MM.1S (cell line): ENCODE data around the gene PPL.
A peak's percentile ranks its signal among the peaks of the same experiment; 100 is the strongest.

Experiments used
- DNase-seq: peaks from one replicate; pipeline ENCODE4 v3.0.0-alpha.2; 2015
- H2AFZ ChIP-seq: fragments of 300-600 bp; sonication (generic); 2 replicates; pipeline ENCODE4 v1.6.0; 2016; ENCODE audit warnings: antibody characterized with exemption, low read length
- H3F3A ChIP-seq: fragments of 300-600 bp; sonication (generic); 2 replicates; pipeline ENCODE4 v1.6.1; 2016; ENCODE audit warnings: mild to moderate bottlenecking, antibody characterized with exemption, low read length, moderate library complexity, mixed read lengths; ENCODE audit not compliant: insufficient read depth
- H3K27ac ChIP-seq: fragments of 300-600 bp; sonication (generic); 2 replicates; pipeline ENCODE4 v1.5.1; 2016; ENCODE audit warnings: mild to moderate bottlenecking, low read length
- H3K27me3 ChIP-seq: fragments of 300-600 bp; sonication (generic); replicated peaks from 2 replicates; pipeline ENCODE4 v1.6.0; 2016; ENCODE audit warnings: low read length; ENCODE audit not compliant: insufficient read depth
- H3K36me3 ChIP-seq: fragments of 300-600 bp; sonication (generic); replicated peaks from 2 replicates; pipeline ENCODE4 v1.6.1; 2016; ENCODE audit warnings: mild to moderate bottlenecking, low read length, mixed read lengths; ENCODE audit not compliant: insufficient read depth
- H3K4me1 ChIP-seq: fragments of 300-600 bp; sonication (generic); 2 replicates; pipeline ENCODE4 v1.6.1; 2016; ENCODE audit warnings: low read length, mixed read lengths
- H3K4me2 ChIP-seq: fragments of 300-600 bp; sonication (generic); 2 replicates; pipeline ENCODE4 v1.6.0; 2016; ENCODE audit warnings: low read depth, low read length
- H3K4me3 ChIP-seq: fragments of 300-600 bp; sonication (generic); 2 replicates; pipeline ENCODE4 v1.5.1; 2016; ENCODE audit warnings: low read length, mixed read lengths
- H3K79me2 ChIP-seq: fragments of 300-600 bp; sonication (generic); 2 replicates; pipeline ENCODE4 v1.6.1; 2016; ENCODE audit warnings: mixed run types, low read length, mixed read lengths
- H3K9ac ChIP-seq: fragments of 300-600 bp; sonication (generic); 2 replicates; pipeline ENCODE4 v1.6.1; 2016; ENCODE audit warnings: low read length, mixed read lengths
- H3K9me2 ChIP-seq: fragments of 300-600 bp; sonication (generic); replicated peaks from 2 replicates; pipeline ENCODE4 v1.6.1; 2016; ENCODE audit warnings: mild to moderate bottlenecking, low read length, mixed read lengths; ENCODE audit not compliant: insufficient read depth
- H3K9me3 ChIP-seq: fragments of 300-600 bp; sonication (generic); replicated peaks from 2 replicates; pipeline ENCODE4 v1.6.1; 2016; ENCODE audit warnings: mild to moderate bottlenecking, low read length, mixed read lengths; ENCODE audit not compliant: insufficient read depth
- H4K20me1 ChIP-seq: fragments of 300-600 bp; sonication (generic); 2 replicates; pipeline ENCODE4 v1.6.1; 2016; ENCODE audit warnings: mild to moderate bottlenecking, low read length, moderate library complexity, mixed read lengths; ENCODE audit not compliant: insufficient read depth
- EZH2 ChIP-seq: fragments of 300-600 bp; sonication (generic); optimal IDR thresholded peaks from 2 replicates; pipeline ENCODE3; 2017; ENCODE audit warnings: low read depth, mild to moderate bottlenecking, antibody characterized with exemption, low read length, mixed read lengths
- EZH2phosphoT487 ChIP-seq: fragments of 300-600 bp; sonication (generic); IDR thresholded peaks from 2 replicates; pipeline ENCODE4 v1.6.1; 2018; ENCODE audit warnings: antibody characterized with exemption, low read length
- TF ChIP-seq, protein P1 (sequence below): fragments of 300-600 bp; sonication (generic); IDR thresholded peaks from 2 replicates; pipeline ENCODE4 v1.5.1; 2016; ENCODE audit warnings: antibody characterized with exemption, low read length, mixed read lengths

PPL gene

GRCh38 chr16:4852221-4852872, 84.6 kb downstream of the PPL start:
- no peak for DNase-seq

DNA sequence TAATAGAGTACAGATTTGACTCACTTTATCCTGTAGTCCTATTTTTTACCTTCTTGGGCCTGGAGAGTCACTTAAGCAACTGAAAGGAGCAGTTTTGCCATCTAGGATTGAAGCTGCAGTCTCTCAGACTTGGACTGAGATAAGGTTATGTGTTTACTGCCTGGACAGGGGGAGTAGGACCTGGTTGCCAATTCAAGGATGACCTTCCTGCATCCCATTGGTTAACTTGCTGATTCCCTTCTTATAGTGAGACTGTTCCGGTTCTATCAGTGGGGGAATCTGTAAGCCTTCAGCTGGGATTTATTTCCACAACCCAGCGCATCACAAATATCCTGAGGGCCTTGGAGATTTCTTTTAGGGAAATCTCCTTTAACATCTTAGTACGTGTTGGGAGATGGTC, 86.7 kb downstream of the PPL start:
- H3K9me3 ChIP-seq = no peaks in the 10 kb centered on the region
- H3K4me2 ChIP-seq = peak overlapping the region; percentile 3; the same call in 1 of the 2 replicates
- no peak overlapping the region for H2AFZ ChIP-seq
- peaks cover 12% of the 10 kb centered on the region for H3K4me1 ChIP-seq
- peaks cover 14% of the 10 kb centered on the region for H3F3A ChIP-seq
- no peaks in the 10 kb centered on the region for H3K9me2 ChIP-seq
- H3K79me2 ChIP-seq = peaks cover 74% of the 10 kb centered on the region
- H3K4me3 ChIP-seq = no peak overlapping the region
- no peak overlapping the region for H3K27ac ChIP-seq
- H4K20me1 ChIP-seq = peaks cover 13% of the 10 kb centered on the region; the same call in 1 of the 2 replicates
- H3K9ac ChIP-seq = no peak overlapping the region
- H3K36me3 ChIP-seq = no peaks in the 10 kb centered on the region
- no peak for TF ChIP-seq EZH2
- no peak for TF ChIP-seq EZH2phosphoT487
- TF ChIP-seq, protein P1, sequence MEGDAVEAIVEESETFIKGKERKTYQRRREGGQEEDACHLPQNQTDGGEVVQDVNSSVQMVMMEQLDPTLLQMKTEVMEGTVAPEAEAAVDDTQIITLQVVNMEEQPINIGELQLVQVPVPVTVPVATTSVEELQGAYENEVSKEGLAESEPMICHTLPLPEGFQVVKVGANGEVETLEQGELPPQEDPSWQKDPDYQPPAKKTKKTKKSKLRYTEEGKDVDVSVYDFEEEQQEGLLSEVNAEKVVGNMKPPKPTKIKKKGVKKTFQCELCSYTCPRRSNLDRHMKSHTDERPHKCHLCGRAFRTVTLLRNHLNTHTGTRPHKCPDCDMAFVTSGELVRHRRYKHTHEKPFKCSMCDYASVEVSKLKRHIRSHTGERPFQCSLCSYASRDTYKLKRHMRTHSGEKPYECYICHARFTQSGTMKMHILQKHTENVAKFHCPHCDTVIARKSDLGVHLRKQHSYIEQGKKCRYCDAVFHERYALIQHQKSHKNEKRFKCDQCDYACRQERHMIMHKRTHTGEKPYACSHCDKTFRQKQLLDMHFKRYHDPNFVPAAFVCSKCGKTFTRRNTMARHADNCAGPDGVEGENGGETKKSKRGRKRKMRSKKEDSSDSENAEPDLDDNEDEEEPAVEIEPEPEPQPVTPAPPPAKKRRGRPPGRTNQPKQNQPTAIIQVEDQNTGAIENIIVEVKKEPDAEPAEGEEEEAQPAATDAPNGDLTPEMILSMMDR = no peak
- no peak for DNase-seq
- no peaks in the 10 kb centered on the region for H3K27me3 ChIP-seq

More at GRCh38 chr16:4852221-4852872, 84.6 kb downstream of the PPL start:
- Histone ChIP-seq H3F3A (peaks cover 12% of the 10 kb centered on the region), H3K9ac (no peak overlapping the region), H4K20me1 (peaks cover 6% of the 10 kb centered on the region; the same call in 1 of the 2 replicates), H3K9me3 (no peaks in the 10 kb centered on the region), H2AFZ (no peak overlapping the region), H3K36me3 (0 out of 2 replicates have a peak, but pooled peaks cover under 1% of the 10 kb centered on the region), H3K4me3 (no peak overlapping the region), H3K9me2 (no peaks in the 10 kb centered on the region), H3K4me2 (no peak overlapping the region), H3K4me1 (peaks cover 5% of the 10 kb centered on the region; the same call in 1 of the 2 replicates), H3K27me3 (no peaks in the 10 kb centered on the region), H3K79me2 (peaks cover 61% of the 10 kb centered on the region), H3K27ac (no peak overlapping the region)
- TF ChIP-seq EZH2 = no peak
- TF ChIP-seq, protein P1 = no peak
- TF ChIP-seq EZH2phosphoT487 = no peak

GRCh38 chr16:4847774-4848587, 89.0 kb downstream of the PPL start:
- H3K27ac ChIP-seq = peak overlapping the region; percentile 75
- peaks cover 12% of the 10 kb centered on the region for H3K4me1 ChIP-seq
- H3K27me3 ChIP-seq = no peaks in the 10 kb centered on the region
- H2AFZ ChIP-seq = peak overlapping the region; percentile 58
- H3K4me2 ChIP-seq = peak overlapping the region; percentile 92
- DNase-seq = peak; percentile 45
- H3K79me2 ChIP-seq = peaks cover 88% of the 10 kb centered on the region
- H4K20me1 ChIP-seq = peaks cover 13% of the 10 kb centered on the region; the same call in 1 of the 2 replicates
- H3K4me3 ChIP-seq = peak overlapping the region; percentile 96
- peaks cover 14% of the 10 kb centered on the region for H3F3A ChIP-seq
- no peaks in the 10 kb centered on the region for H3K9me2 ChIP-seq
- H3K9me3 ChIP-seq = no peaks in the 10 kb centered on the region
- peak overlapping the region; percentile 97 for H3K9ac ChIP-seq
- H3K36me3 ChIP-seq = peaks cover 5% of the 10 kb centered on the region; the same call in 1 of the 2 replicates
- TF ChIP-seq, protein P1 = no peak
- TF ChIP-seq EZH2phosphoT487 = no peak
- no peak for TF ChIP-seq EZH2
